ENCODE results near the gene CSNK1G1. TPM values are rescaled to one million over a fixed set of nuclear protein-coding genes. Genes with fewer than 3 reads are reported as not detected.

CSNK1G1 gene
- 17.5 and 27.0 TPM in 2 replicates for total RNA-seq

DNA sequence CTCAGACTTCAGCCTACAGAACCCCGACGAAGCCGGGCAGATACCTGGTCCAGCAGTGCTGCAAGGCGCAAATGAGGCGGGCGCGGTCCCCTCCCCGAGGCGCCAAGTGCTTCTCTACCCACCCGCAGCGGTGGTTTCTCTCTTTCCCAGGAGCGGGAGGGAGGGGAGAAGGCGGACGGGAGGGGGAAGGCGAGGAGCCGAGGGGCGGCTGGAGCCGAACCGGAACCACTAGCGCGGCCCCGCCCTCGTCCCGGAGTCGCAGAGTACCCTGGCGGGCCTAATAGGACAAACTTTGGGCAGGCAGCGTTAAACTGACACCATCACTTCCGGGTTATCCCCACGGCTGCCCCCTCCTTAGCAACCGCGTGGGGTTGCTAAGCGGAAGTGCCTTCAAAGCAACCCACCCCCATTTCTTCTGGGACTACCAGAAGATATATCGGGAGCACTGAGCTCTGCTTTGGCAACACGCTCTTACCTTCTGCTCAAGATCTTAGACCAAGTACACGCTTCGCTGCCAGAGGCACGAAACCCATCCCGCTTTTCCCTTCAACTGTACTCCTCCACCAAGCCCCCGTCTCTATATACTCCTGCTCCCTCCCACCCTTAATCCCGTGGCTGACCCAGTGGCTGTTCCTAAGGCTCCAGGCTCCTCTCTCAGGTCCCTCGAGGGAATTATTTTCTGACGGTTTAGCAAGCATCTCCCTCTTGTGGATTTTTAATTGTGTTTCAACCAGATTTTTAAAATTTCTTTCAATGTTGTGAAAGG lies at the start of gene CSNK1G1:
CSNK1G1 (minus strand) TSS at position 230 of the 766 bp plus-strand sequence. CDS start 55,674 bp downstream, outside the sequence.

DNA sequence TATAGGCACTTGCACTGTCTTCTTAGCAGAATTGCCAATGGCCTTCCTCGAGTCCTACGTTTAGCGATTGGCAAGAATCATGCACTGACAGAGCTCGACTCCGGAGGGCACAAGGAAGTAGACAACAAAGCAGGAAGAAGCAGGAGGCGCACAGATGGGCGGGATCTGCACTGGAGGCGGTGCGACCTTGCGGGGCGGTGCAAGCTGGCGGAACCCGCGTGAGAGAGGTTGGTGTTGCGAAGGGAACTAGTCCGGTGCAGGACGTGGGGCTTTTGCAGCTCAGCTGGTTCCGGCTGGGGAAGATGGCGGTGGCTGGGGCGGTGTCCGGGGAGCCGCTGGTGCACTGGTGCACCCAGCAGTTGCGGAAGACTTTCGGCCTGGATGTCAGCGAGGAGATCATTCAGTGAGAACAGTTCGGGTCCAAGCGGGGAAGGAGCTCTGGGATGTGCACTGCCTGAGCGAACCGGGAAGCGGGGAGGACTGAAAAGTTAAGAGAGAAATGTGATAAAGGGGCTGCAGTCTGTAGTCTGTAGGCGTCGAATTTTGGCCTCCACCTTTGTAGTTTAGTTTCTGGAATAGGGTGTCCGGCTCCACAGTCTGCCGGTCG lies 31.7 kb upstream of the CSNK1G1 start, which contains the start of gene TRIP4:
TRIP4 (plus strand) TSS at position 275 of the 607 bp plus-strand sequence; CDS start at position 303, 28 bp downstream.

DNA sequence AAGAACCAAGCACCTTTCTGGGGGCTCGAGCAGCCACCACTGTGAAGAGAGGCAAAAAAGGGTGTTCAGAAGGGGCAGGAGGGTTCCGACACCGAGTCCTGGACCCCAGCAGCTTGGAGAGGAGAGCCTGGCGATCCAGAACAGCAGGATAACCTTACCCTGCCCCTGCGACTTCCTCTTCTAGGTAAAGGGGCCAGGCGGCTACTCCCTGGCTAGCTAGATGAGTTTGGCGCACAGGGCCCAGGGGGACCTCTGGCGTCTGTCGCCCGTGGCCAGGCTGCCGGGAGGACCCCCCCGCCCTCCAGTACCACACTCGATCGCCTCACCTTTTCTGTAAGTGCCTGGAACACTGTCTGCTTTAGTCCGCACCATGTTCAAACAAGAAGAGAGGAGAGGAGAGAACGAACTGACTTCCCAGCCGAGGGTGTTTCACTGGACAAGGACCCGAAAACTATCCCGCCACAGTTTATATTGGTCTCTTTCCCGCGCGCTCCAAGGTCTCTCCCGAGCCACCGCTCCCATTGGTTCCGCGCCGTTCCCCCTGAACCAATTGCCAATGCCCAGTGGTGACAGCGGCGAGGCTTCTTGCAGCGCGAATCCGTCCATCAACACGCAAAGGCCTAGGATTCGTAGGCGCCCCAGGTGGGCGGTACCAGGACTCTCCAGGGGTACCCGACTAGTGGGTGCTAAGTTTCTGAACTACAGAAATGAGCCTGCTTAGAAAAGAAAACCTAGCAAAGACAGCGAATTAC lies 25.2 kb upstream of the CSNK1G1 start, which contains the start of gene PCLAF:
PCLAF (minus strand) TSS at position 442 of the 752 bp plus-strand sequence; CDS start at position 372, 70 bp downstream.

DNA sequence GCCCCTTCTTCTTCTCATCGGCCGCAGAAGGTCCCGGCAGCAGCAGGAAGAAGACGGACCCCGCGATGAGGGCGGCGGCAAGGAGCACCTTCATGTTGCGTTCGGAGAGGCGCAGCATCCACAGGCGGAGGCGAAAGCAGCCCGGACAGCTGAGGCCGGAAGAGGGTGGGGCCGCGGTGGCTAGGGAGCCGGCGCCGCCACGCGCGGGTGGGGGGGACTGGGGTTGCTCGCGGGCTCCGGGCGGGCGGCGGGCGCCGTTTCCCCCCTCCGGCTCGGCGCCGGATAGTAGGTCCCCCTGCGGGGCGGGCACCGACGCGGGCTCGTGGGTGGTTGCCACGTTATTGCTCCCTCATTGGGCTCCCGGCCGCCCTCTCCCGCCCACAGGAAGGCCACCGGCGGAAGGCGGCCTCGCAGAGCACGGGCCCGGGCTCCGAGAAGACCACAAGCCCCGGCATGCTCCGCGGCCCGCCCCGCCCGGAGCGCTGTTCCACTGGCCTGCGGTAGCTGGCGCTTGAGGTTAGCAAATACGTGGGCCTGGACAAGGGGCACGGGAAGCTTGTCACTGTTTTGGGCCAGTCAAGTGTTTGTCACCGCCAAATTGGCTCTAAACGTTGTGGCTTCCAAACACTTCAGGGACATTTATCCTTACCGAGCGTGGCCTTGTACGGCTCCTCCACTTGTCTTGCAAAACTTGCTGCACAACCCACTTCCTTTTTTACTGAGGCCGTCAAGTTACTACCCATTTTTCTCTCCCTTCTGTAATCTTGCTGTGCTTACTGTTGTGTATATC lies 192.9 kb downstream of the CSNK1G1 start, which contains the start of gene PPIB:
PPIB (minus strand) TSS at position 154 of the 790 bp plus-strand sequence; CDS start at position 118, 36 bp downstream.

DNA sequence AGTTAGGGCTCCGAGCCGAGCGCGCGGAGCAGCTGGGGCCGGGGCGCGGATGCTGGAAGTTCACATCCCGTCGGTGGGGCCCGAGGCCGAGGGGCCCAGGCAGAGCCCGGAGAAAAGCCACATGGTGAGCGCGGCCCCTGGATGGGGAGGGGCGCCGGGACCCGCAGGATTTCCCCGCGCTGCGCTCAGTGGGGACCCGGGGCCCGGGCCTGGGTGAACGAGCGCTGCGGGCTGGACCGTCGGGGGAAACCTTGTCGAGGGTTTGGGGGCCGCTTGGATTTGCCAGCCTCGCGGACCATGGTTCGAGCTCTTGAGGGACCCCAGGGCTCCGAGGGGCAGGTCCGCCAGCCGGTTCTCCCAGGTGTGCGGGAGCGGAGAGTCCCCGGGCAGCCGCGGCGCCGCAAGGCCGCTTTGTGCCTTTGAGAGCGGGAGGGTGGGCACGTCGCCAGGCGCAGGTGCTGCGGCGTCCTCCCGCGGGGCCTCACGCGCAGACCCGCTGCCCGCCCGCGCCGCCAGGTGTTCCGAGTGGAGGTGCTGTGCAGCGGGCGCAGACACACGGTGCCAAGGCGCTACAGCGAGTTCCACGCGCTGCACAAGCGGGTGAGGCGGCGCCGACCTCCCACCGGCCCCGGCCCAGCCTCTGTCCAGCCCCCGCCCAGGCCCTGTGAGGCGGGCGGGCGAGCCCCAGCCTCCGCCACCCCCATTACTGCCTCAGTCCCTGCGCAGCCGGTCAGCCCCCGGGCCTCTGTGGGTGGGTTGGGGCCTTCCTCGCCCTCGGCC lies 204.1 kb downstream of the CSNK1G1 start, which contains the start of gene SNX22:
SNX22 (plus strand) TSS at position 5 of the 780 bp plus-strand sequence; CDS start at position 50, 45 bp downstream.

Other genes starting within 250 kb of the CSNK1G1 start
- 0.06 TPM in 1 of 2 replicates, not detected in the other for gene SNX22, start 204.4 kb downstream of the CSNK1G1 start, total RNA-seq
- 1,100 and 1,268 TPM in 2 replicates for gene PPIB, start 193.2 kb downstream of the CSNK1G1 start, total RNA-seq
- 11.0 and 18.2 TPM in 2 replicates for gene PCLAF, start 25.3 kb upstream of the CSNK1G1 start, total RNA-seq
- 10.1 and 11.6 TPM in 2 replicates for gene TRIP4, start 31.7 kb upstream of the CSNK1G1 start, total RNA-seq
- gene ZNF609, start 104.4 kb upstream of the CSNK1G1 start, total RNA-seq = 15.5 and 16.3 TPM in 2 replicates

All from cardiac ventricle fibroblast (primary cell).